Adrenal gland (tissue), 12 donors: ENCODE measurements around the gene IRS2. TPM values are rescaled to one million over a fixed set of nuclear protein-coding genes. Genes with fewer than 3 reads are reported as not detected.

ENCODE experiments used
- DNase-seq, 7 donors: peaks; one replicate each; pipeline ENCODE4 v3.0.0-alpha.2; 2019 to 2020
- H3K27ac ChIP-seq, 5 donors: fragments of 200-600 bp; sonication (generic) in 4 of 5; 1 replicate in 3 of 5; 2 replicates in 2 of 5; pipeline versions ENCODE4 v1.5.1 to v1.8.0; 2016 to 2020; ENCODE audit warnings: mild to moderate bottlenecking in 1 of 5
- H3K27me3 ChIP-seq: fragments of 200-600 bp; 2 replicates; pipeline ENCODE4 v1.8.0; 2021
- H3K36me3 ChIP-seq, 2 donors: fragments of 200-600 bp; replicated peaks in 1 of 2; 1 replicate in 1 of 2; 2 replicates in 1 of 2; pipeline versions ENCODE4 v1.5.1 to v1.8.0; 2018 to 2022
- H3K4me1 ChIP-seq, 2 donors: fragments of 200-600 bp; replicated peaks in 1 of 2; 1 replicate in 1 of 2; 2 replicates in 1 of 2; pipeline versions ENCODE4 v1.5.1 to v1.8.0; 2018 to 2021
- H3K4me3 ChIP-seq, 4 donors: fragments of 200-600 bp; sonication (generic) in 3 of 4; one replicate each; pipeline ENCODE4 v1.5.1; 2016 to 2018
- H3K9me3 ChIP-seq, 3 donors: fragments of 200-600 bp; sonication (generic) in 1 of 3; replicated peaks in 1 of 3; 1 replicate in 2 of 3; 2 replicates in 1 of 3; pipeline versions ENCODE4 v1.5.1 to v1.8.0; 2016 to 2021
- CTCF ChIP-seq, 6 experiments: fragments of 450-650 bp in 4 of 6; fragments of 200-600 bp in 2 of 6; sonication (generic) in 1 of 6; IDR thresholded peaks; 1 replicate in 5 of 6; 2 replicates in 1 of 6; pipeline versions ENCODE4 v1.5.1 to v1.8.0; 2016 to 2021; ENCODE audit warnings: antibody characterized with exemption in 6 of 6, mild to moderate bottlenecking in 2 of 6, moderate library complexity in 1 of 6
- POLR2A ChIP-seq, 2 donors: fragments of 450-650 bp; IDR thresholded peaks; one replicate each; pipeline ENCODE4 v1.6.1; 2017; ENCODE audit warnings: antibody characterized with exemption in 2 of 2, mild to moderate bottlenecking in 2 of 2, moderate library complexity in 1 of 2
- WGBS, 4 donors: extraction: QIAGEN DNeasy Blood & Tissue Kit in 2 of 4; methylation state at CpG; one replicate each; pipeline versions ENCODE4 v1.1.5 to v1.1.7; 2013 to 2017; 5-methylcytosine and 5-hydroxymethylcytosine counted together
- intact Hi-C, 2 donors: fragments of 100-400 bp; cut with DNase I; formaldehyde crosslinking; loops; one replicate each; pipeline versions ENCODE4 v1.14.1 to v1.15.0; 2022 to 2023
- polyA plus RNA-seq, 3 donors: library from polyadenylated mRNA; stranded (reverse); fragments of 200-250 nt in 2 of 3; fragments of 350-450 nt in 1 of 3; fragmentation: Illumina TruSeq in 1 of 3; extraction: RNeasy Lipid Tissue Mini Kit (QIAGEN cat#74804) in 1 of 3; gene quantifications; one replicate each; pipeline ENCODE4 v1.2.3, GENCODE V29; 2013 to 2014
- total RNA-seq, 9 donors: library from RNA; depleted of rRNA in 4 of 9; stranded (reverse); fragments of >200 nt in 4 of 9; fragments of 120-200 nt in 1 of 9; fragmentation: NEBNext Ultra II Directional in 1 of 9; extraction: Animal tissue kit (Norgen Biotek cat#: 25700) in 1 of 9; gene quantifications; one replicate each; pipeline versions ENCODE4 v1.1.0 to v1.2.4, GENCODE V29; 2013 to 2023
- donor health status: healthy with polysubstance abuse.
- donor health status: Bipolar disorder and iron deficiency.
- donor health status: DM: yes; HTN: yes; CAD: no.
- donor health status: DM: no; HTN: no; CAD: no.
- donor health status: DM: no; HTN: no; CAD: no.
- donor health status: DM: yes; HTN: yes; CAD: no.

IRS2 gene
- total and polyA plus RNA-seq, 12 donors = 11.0 to 84.2 (median 47.4) TPM

- no peak for TF ChIP-seq POLR2A (IDR thresholded peaks at IDR 0.05)
- no peak for TF ChIP-seq CTCF (IDR thresholded peaks at IDR 0.05)
- no peak overlapping the region for H3K27ac ChIP-seq
- WGBS, 4 donors = 72 to 85% (median 85%) methylated on average over 14 of the region's 14 CpGs
- H3K36me3 ChIP-seq = no peaks in the 10 kb centered on the region
- H3K4me3 ChIP-seq = no peak overlapping the region
- H3K4me1 ChIP-seq = no peaks in the 10 kb centered on the region
- no peaks in the 10 kb centered on the region for H3K9me3 ChIP-seq
- DNase-seq = no peak
- intact Hi-C loops = no loop called here
- no peaks in the 10 kb centered on the region for H3K27me3 ChIP-seq
These were observed 23.0 kb upstream of the IRS2 start for GRCh38 chr13:109809216-109809932.

- H3K27ac ChIP-seq = no peak overlapping the region
- intact Hi-C loops = no loop called here
- 89 to 91% (median 90%) methylated on average over 3 of the region's 3 CpGs for WGBS, 4 donors
- H3K36me3 ChIP-seq = no peaks in the 10 kb centered on the region
- DNase-seq = no peak
- TF ChIP-seq CTCF (IDR thresholded peaks at IDR 0.05) (no peak), POLR2A (IDR thresholded peaks at IDR 0.05) (no peak)
- H3K9me3 ChIP-seq = no peaks in the 10 kb centered on the region
- H3K4me3 ChIP-seq = no peak overlapping the region
- no peaks in the 10 kb centered on the region for H3K4me1 ChIP-seq
- H3K27me3 ChIP-seq = no peaks in the 10 kb centered on the region
These were observed 21.0 kb upstream of the IRS2 start for GRCh38 chr13:109807345-109807744.

GRCh38 chr13:109804654-109805053 lies 18.3 kb upstream of the IRS2 start:
- 80 to 96% (median 85%) methylated on average over 9 of the region's 9 CpGs for WGBS, 4 donors
- DNase-seq = no peak
- TF ChIP-seq POLR2A (IDR thresholded peaks at IDR 0.05) (no peak), CTCF (IDR thresholded peaks at IDR 0.05) (no peak)

GRCh38 chr13:109803825-109804224 lies 17.4 kb upstream of the IRS2 start:
- Histone ChIP-seq H3K9me3 (no peaks in the 10 kb centered on the region), H3K4me1 (no peaks in the 10 kb centered on the region), H3K36me3 (no peaks in the 10 kb centered on the region), H3K27me3 (no peaks in the 10 kb centered on the region), H3K4me3 (no peak overlapping the region), H3K27ac (no peak overlapping the region)
- 88 to 100% (median 93%) methylated on average over 1 of the region's 1 CpG for WGBS, 4 donors
- no peak for DNase-seq
- intact Hi-C loops = no loop called here
- TF ChIP-seq POLR2A (IDR thresholded peaks at IDR 0.05) (no peak), CTCF (IDR thresholded peaks at IDR 0.05) (no peak)

More at GRCh38 chr13:109804654-109805053, 18.3 kb upstream of the IRS2 start:
- H3K9me3 ChIP-seq = no peaks in the 10 kb centered on the region
- no peak overlapping the region for H3K4me3 ChIP-seq
- no peak overlapping the region for H3K27ac ChIP-seq
- H3K4me1 ChIP-seq = no peaks in the 10 kb centered on the region
- H3K36me3 ChIP-seq = no peaks in the 10 kb centered on the region
- no peaks in the 10 kb centered on the region for H3K27me3 ChIP-seq
- intact Hi-C loops = no loop called here
